Mesenteric fat pad (tissue), 1 donor: Measurements from ENCODE around the gene PSMA1. TPM values are rescaled to one million over a fixed set of nuclear protein-coding genes. Genes with fewer than 3 reads are reported as not detected.

Experiments
- total RNA-seq: library from RNA; stranded (reverse); fragmentation: NEBNext Ultra II Directional; extraction: Animal tissue kit (Norgen Biotek cat#: 25700); gene quantifications from one replicate; pipeline ENCODE4 v1.2.1, GENCODE V29; 2021
- donor health status: DM: yes; HTN: yes; CAD: no.

PSMA1 gene
- total RNA-seq, 1 donor from 2014 or later = 158 TPM

Other genes with a start within 250 kb of the PSMA1 start
- 72.7 TPM for gene RRAS2, start 161.2 kb downstream of the PSMA1 start, total RNA-seq
- gene COPB1, start 20.6 kb downstream of the PSMA1 start, total RNA-seq = 104 TPM
- 71.5 TPM for gene PDE3B, start 123.4 kb upstream of the PSMA1 start, total RNA-seq